GM19463 (cell line): ENCODE measurements around the gene LAMC3.

Experiments
- ATAC-seq: cut with Tn5 transposase; IDR thresholded peaks from one replicate; pipeline ENCODE4 v1.9.1; 2021; ENCODE audit warnings: mild to moderate bottlenecking, moderate library complexity; ENCODE audit not compliant: unreplicated experiment

The LAMC3 gene

GRCh38 chr9:131010482-131011273 is 1.7 kb downstream of the LAMC3 start:
- ATAC-seq, result no peak

DNA sequence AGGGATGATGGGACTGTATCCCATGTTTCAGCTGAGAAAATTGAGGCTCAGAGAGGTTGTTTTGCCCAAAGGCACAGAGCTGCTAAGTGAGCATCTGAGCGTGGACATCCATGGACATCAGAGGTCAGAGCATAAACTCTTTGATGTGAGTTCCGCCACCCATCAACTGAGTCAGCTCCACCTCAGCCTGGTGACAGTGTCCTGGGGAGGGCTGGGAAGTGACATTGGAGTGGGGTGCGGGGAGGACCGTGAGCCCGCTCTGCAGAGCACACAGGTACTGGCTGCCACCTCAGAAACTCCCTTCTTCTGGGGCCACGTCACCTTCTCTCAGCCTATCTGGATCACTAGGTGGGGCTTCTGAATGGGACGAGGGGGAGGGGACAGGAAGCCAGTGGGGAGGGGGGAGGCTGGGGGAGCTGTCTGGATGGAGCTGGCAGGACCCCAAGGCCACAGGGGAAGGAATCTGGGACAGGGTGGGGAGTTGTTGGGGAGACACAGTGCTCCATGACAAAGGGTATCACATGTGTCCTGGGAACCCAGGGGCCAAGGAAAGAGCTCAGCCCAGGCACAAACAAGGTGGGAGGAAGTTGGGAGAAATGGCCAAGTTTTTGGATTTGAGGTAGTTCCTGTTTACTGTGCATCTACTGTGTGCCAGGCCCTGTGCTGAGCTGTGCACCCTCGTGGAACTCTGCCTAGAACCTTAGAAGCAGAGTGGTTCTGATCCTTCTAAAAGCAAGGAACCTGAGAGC is 2.5 kb downstream of the LAMC3 start:
- no peak for ATAC-seq

GRCh38 chr9:131012023-131012334 is 3.0 kb downstream of the LAMC3 start:
- no peak for ATAC-seq

DNA sequence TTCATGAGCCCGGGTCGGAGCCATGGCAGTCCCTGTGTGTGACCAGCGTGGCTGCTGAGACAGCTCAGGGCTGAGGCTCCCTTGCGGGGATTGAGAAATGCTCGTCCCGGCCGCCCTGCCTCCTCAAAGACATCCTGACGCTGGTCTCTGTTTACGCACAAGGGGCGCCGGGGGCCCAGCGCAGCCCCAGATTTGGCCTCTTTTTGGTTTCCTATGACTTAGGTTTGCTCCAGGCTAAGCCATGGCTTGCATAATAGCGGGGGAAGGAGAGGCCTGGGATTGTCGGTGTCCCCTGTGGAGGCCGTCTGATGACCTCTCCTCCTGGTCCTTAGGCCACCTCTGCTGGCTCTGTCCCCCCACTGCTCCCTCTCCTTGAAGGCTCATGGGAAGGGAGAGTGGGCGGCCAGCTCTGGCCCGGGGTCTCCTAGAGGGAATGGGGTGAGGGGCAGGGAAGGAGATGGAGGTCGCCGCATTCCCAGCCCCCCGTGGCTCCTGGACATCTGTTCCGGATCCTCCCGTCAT is 3.5 kb downstream of the LAMC3 start:
- no peak for ATAC-seq

- no peak for ATAC-seq
Measured at GRCh38 chr9:131013015-131013755, 4.2 kb downstream of the LAMC3 start.

DNA sequence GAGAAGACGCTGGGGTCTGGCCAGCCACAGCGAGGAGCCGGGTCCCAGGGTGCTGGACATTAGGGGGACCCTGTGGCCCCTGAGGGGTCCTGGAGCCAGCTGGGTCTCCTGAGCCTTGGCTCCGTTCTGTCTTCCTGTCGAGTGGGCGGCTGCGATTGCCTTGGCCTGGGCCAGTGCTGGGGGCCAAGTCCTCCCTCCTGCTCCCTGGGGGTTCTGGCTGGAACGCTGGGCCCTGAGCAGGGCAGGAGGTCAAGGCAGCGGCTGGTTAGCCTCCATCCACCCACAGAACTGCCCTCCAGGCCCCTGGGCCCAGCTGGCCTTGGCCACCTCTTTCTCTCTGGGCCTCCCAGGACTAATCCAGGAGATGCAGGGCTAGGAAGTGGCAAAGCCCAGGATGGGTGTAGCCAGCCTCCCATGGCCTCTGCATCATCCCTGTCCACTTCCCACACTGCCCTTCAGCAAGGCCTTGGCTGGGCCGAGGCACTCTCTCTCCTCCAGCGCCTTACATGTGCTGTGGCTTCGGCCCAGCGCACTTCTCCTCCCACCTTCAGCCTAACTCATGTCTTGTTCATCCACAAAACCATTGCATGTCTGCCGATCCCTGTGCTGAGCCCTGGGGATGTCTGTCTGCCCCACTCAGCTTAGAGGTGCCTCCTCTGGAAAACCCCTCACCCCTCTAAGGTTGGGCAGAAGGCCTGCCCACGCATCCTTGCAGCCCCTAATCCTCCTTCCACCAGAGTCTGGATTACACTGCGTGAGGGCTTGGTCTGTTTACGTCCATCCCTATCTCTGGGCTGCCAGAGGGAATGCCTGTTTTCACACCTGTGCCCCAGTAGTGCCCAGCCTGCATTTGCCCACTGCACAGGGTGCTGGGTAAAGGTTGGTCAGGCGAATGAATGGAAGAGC is 5.0 kb downstream of the LAMC3 start:
- ATAC-seq, result no peak

- no peak for ATAC-seq
Measured at GRCh38 chr9:131015112-131015511, 6.1 kb downstream of the LAMC3 start.

DNA sequence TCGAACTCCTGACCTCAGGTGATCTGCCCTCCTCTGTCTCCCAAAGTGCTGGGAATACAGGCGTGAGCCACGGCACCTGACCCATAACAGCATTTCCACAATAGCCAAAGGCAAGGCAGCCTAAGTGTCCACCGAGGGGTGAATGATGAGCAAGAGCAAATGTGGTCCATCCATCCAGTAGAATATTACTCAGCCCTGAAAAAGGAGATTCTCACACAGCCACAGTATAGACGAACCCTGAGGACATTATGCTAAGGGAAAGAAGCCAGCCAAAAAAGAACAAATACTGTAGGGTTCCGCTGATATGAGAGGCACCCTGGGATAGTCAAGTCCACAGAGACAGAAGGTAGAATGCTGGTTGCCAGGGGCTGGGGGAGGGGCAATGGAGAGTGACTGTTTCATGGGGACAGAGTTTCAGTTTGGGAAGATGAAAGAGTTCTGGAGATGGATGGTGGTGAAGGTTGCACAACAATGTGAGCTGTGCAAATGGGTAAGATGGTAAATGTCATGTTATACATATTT is 7.0 kb downstream of the LAMC3 start:
- no peak for ATAC-seq

GRCh38 chr9:131017067-131017466 is 8.1 kb downstream of the LAMC3 start:
- no peak for ATAC-seq

DNA sequence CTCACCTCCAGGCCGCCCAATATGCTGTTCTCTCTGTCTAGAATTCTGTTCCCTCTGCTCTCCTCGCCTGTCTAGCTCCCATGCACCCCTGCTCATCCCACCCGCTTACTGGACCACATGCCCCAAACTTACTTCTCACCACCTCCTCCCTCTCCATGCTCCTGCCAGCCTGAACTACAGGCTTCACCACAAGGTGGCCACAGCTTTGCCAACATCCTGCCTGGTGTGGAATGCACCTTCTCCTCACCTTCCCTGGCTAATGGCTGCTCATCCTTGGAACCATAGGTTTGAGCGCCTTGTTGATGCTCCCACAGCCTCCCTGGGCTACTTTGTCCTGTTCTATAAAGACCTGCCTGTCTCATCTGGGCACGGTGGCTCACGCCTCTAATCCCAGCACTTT is 9.6 kb downstream of the LAMC3 start:
- ATAC-seq, result no peak

DNA sequence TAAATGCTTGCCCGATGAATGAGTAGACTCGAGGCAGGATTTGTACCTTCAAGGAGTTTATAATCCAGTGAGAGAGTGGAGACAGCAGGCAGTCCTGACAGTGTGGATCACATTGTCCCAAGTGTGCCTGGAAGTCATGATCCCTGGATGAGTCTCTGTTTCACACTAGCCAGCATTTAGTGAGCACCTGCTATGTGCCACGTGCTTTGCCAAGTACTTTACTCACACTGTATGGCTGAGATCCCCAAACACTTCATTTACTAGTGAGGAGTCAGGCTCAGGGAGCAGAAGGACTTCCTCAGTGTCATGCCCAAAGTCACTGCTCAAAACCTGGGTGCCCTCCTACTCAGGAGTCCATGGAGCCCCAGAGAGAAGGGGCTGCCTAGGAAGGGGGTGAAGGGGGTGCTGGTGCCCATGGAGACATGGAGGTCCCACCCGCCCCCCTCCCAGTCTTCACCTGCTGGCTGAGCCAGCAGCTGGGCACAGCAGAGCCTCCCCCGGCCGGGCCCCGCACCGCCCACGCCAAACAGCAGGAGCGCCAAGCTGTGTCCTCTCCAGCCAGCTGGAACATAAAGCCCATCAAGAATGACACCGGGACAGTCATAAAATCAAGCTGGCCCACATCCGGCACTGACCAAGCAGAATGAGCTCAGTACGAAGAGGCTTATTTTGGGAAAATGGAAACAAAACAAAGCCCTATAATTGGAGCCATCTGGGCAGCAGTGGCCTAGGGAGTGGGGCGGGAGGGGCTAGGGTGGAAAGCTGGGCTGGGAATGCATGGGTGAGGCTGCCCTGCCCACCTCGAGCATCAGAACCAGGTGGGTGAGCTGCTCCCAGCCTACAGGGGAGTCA is 10.6 kb downstream of the LAMC3 start:
- ATAC-seq, result no peak

- no peak for ATAC-seq
Measured at GRCh38 chr9:131020388-131020787, 11.4 kb downstream of the LAMC3 start.

- no peak for ATAC-seq
Measured at GRCh38 chr9:131020862-131021261, 11.9 kb downstream of the LAMC3 start.

DNA sequence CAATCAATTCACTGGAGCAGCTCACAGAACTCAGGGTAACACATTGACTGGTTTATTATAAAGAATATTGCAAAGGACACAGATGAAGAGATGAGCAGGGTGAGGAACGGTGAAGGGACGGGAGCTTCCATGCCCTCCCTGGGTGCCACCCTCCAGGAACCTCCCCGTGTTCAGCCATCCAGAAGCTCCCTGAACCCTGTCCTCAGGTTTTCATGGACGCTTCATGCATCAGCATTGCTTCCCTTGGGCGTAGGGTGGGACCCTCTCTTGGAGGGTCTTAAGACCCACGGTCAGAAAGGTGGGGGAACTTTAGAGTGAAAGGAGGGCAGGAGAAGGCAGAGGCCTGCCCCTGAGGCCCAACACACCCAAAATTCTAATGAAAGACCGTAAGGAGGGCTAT is 12.8 kb downstream of the LAMC3 start:
- ATAC-seq, result no peak

DNA sequence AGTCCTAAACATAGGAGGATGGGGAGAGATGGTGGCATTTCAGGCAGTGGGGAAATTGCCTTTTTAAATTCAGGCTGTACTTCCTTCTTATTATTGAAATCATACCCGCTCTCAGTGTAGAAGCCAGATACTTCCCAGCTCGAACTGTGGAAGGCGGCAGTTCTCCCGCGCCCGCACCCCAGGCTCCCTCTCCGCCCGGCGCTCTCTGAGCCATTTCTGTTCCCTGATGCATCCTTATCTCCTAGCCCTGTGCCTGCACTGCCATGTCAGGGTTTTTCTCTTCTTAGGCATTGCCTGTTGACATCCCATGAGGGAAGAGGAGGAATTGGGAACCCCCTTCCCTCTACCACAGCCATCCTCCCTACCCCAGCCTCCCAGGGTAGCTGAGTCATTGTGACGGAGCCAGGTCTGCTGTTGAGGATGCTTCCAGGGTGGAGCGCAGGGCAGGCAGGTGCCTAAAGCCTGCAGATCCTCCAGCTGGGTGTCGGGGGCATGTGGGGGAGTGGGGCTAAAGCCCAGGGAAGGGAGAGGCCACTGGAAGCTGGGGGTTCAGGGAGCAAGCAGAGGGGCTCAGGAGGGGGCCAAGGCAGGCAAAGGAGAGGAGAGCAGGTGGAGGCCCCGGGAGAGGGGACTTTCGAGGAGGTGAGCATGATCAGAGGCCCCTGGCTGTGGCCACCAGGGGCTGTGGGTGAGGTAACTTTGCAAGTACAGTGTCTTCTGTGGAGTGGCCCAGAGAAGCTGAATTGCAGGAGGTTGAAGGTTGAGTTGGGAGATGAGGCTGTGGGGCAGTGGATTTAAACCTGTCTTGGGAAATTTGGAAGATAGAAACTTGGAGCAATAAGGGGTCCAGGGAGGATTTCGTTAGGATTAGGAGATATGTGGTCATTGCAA is 16.2 kb downstream of the LAMC3 start:
- no peak for ATAC-seq

DNA sequence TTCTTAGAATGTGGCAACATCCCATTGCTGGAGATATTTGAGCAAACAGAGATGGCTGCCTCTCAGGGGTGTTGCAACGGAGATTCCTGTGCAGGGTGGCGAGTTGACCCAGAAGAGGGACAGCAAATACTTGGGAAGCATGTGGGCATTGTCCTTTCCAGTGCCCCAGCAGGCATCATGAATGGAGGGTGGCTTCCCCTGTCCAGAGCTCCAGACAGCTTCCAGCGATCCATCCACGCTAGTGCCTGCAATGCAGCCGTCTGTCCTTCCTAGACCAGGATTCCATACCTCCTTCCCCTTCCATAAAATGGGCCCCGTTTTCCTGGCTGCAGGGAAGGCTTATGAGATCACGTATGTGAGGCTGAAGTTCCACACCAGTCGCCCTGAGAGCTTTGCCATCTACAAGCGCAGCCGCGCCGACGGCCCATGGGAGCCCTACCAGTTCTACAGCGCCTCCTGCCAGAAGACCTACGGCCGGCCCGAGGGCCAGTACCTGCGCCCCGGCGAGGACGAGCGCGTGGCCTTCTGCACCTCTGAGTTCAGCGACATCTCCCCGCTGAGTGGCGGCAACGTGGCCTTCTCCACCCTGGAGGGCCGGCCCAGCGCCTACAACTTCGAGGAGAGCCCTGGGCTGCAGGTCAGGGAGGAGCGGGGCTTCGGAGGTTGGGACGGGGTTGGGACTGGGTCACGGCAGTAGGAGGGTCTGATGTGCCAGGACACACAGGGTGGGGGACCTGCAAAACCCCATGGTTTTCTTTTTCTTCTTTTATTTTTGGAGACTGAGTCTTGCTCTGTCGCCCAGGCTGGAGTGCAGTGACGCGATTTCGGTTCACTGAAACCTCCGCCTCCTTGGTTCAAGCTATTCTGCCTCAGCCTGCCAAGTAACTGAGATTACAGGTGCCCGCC is 17.2 kb downstream of the LAMC3 start:
- no peak for ATAC-seq

DNA sequence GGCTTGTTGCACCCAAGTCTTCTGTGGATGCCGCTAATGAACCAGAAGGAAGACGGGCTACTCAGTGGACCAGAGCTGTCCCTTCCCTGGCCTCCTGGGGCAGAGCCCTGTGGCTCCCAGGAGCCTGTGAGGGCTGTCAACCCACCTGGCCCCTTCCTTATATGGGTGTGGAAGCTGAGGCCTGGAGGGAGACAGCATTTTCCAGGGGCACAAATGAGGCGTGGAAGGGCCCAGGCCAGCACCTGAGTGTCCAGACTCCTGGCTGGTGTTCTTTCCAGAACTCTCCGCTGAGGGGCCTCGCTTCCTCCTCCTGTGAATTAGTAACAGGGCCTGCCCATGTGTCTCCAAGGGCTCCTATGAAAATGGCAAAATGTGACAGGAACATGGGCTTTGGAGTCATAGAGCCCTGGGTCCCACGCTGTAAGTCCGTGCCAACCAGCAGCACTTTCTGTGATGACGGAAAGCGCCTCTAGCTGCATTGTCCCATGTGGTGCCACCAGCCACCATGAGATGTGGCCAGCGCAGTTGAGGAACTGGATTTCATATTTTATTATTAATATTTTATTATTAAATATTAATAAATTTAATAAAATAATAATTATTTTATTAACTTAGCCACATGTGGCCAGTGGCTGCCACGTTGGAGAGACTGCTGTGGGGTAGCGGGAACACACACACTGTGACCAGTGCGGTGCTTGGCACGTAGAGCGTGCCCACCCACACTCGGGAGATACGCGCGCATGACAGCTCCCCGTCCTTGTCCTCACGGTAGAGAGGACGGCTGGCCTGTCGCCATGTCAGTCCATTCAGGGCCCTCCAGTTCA is 18.3 kb downstream of the LAMC3 start:
- ATAC-seq, result no peak
